ENCODE results near the gene RBM26. TPM values are rescaled to one million over a fixed set of nuclear protein-coding genes. Genes with fewer than 3 reads are reported as not detected.

Gene RBM26
- polyA plus RNA-seq, 3 donors: 3.5 to 25.3 (median 5.0) TPM

DNA sequence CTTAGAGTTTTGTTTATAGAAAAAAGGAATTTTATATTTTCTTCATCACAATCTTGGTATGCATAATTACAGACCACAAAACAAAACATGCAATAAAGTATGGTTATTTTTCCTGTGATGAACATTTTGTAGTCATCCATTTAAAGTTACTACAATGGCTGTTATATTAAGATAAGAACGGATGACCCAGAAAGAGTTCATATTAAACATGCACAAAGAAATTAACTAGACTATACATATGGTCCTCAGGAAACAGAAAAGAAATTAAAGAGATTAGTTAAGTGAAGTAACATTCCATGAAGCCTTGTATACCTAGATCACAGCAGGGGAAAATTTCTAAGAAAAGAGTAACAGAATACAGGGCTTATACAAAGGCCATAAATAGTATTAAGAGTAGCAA, 36.8 kb downstream of the RBM26 start:
- H3K36me3 Mint-ChIP-seq: peaks cover 64 to 71% of the 10 kb centered on the region in 2 donors
- Histone ChIP-seq H3K79me2 (ENCODE audit: insufficient read depth, low read length) (peaks cover 5% of the 10 kb centered on the region), H3K4me3 (replicated peaks in 1 of 3; ENCODE audit: low read depth in 2 of 3, low read length in 3 of 3) (no peak overlapping the region), H3K27ac (ENCODE audit: low read depth in 1 of 2, low read length in 2 of 2) (no peak overlapping the region), H3K9me3 (replicated peaks in 1 of 2; ENCODE audit: control insufficient read depth in 1 of 2, insufficient read depth in 1 of 2, low read length in 2 of 2) (no peaks in the 10 kb centered on the region), H3K4me2 (replicated peaks; ENCODE audit: extremely low read depth, low read length, poor library complexity, severe bottlenecking) (no peak overlapping the region), H4K20me1 (ENCODE audit: insufficient read depth, low read length) (no peaks in the 10 kb centered on the region), H3K9ac (ENCODE audit: insufficient read depth, low read length, poor library complexity, severe bottlenecking) (no peak overlapping the region), H3K36me3 (replicated peaks in 1 of 2; ENCODE audit: control insufficient read depth in 1 of 2, insufficient read depth in 2 of 2, low read length in 2 of 2) (peaks cover 77 to 81% of the 10 kb centered on the region in 2 donors), H3K27me3 (ENCODE audit: control insufficient read depth in 2 of 2, insufficient read depth in 2 of 2, low read length in 2 of 2) (no peaks in the 10 kb centered on the region), H3K4me1 (ENCODE audit: control insufficient read depth in 1 of 2, insufficient read depth in 2 of 2, low read length in 2 of 2) (no peaks in the 10 kb centered on the region), H2AFZ (ENCODE audit: insufficient read depth, low read depth, low read length, poor library complexity, severe bottlenecking) (no peak overlapping the region)
- no peak overlapping the region for H3K27ac Mint-ChIP-seq
- no peaks in the 10 kb centered on the region for H3K9me3 Mint-ChIP-seq
- TF ChIP-seq, protein P1, sequence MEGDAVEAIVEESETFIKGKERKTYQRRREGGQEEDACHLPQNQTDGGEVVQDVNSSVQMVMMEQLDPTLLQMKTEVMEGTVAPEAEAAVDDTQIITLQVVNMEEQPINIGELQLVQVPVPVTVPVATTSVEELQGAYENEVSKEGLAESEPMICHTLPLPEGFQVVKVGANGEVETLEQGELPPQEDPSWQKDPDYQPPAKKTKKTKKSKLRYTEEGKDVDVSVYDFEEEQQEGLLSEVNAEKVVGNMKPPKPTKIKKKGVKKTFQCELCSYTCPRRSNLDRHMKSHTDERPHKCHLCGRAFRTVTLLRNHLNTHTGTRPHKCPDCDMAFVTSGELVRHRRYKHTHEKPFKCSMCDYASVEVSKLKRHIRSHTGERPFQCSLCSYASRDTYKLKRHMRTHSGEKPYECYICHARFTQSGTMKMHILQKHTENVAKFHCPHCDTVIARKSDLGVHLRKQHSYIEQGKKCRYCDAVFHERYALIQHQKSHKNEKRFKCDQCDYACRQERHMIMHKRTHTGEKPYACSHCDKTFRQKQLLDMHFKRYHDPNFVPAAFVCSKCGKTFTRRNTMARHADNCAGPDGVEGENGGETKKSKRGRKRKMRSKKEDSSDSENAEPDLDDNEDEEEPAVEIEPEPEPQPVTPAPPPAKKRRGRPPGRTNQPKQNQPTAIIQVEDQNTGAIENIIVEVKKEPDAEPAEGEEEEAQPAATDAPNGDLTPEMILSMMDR (IDR thresholded peaks at IDR 0.05): no peak
- intact Hi-C loops (cut with micrococcal nuclease): no loop called here
- WGBS (ENCODE audit: insufficient coverage): no CpG with 5 or more reads among the region's 1 CpG
- no peaks in the 10 kb centered on the region for H3K27me3 Mint-ChIP-seq (ENCODE audit: low read depth in 3 of 3)
- H3K4me1 Mint-ChIP-seq: no peaks in the 10 kb centered on the region
- H3K4me3 Mint-ChIP-seq: no peak overlapping the region
- no peak for DNase-seq

DNA sequence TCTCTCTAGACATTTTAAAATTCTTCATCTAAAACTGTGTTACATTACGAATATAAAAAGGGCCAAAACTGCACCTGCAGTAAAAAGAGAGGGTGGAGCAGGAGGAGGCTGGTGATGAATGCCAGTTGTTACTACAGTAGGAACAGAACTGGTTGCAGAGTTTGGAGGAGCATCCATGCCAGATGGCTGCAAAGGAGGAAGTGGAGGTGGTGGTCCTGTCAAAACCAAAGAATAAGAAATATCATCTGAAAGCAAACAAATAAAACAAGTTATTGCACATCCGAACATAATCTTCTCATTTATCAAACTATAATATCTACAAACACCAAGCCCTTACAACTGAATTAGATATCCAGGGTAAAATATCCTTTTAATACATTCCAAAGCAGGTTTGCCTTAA, 40.1 kb downstream of the RBM26 start:
- no peaks in the 10 kb centered on the region for H3K9me3 ChIP-seq (replicated peaks in 1 of 2; ENCODE audit: control insufficient read depth in 1 of 2, insufficient read depth in 1 of 2, low read length in 2 of 2)
- H3K4me3 ChIP-seq (replicated peaks in 1 of 3; ENCODE audit: low read depth in 2 of 3, low read length in 3 of 3): no peak overlapping the region
- H2AFZ ChIP-seq (ENCODE audit: insufficient read depth, low read depth, low read length, poor library complexity, severe bottlenecking): no peak overlapping the region
- DNase-seq: no peak
- TF ChIP-seq, protein P1 (IDR thresholded peaks at IDR 0.05): no peak
- H3K4me1 ChIP-seq (ENCODE audit: control insufficient read depth in 1 of 2, insufficient read depth in 2 of 2, low read length in 2 of 2): no peaks in the 10 kb centered on the region
- Mint-ChIP-seq H3K27me3 (ENCODE audit: low read depth in 3 of 3) (no peaks in the 10 kb centered on the region), H3K36me3 (peaks cover 82 to 90% of the 10 kb centered on the region in 2 donors), H3K4me3 (no peak overlapping the region), H3K9me3 (no peaks in the 10 kb centered on the region), H3K27ac (no peak overlapping the region), H3K4me1 (no peaks in the 10 kb centered on the region)
- intact Hi-C loops (cut with micrococcal nuclease): no loop called here
- H4K20me1 ChIP-seq (ENCODE audit: insufficient read depth, low read length): peaks cover 4% of the 10 kb centered on the region
- no peaks in the 10 kb centered on the region for H3K27me3 ChIP-seq (ENCODE audit: control insufficient read depth in 2 of 2, insufficient read depth in 2 of 2, low read length in 2 of 2)
- WGBS (ENCODE audit: insufficient coverage): no CpG with 5 or more reads among the region's 2 CpGs
- H3K79me2 ChIP-seq (ENCODE audit: insufficient read depth, low read length): peaks cover 9% of the 10 kb centered on the region
- H3K36me3 ChIP-seq (replicated peaks in 1 of 2; ENCODE audit: control insufficient read depth in 1 of 2, insufficient read depth in 2 of 2, low read length in 2 of 2): peaks cover 92 to 96% of the 10 kb centered on the region in 2 donors
- H3K9ac ChIP-seq (ENCODE audit: insufficient read depth, low read length, poor library complexity, severe bottlenecking): no peak overlapping the region
- no peak overlapping the region for H3K4me2 ChIP-seq (replicated peaks; ENCODE audit: extremely low read depth, low read length, poor library complexity, severe bottlenecking)
- no peak overlapping the region for H3K27ac ChIP-seq (ENCODE audit: low read depth in 1 of 2, low read length in 2 of 2)

Measured in CD14-positive monocyte (primary cell).